ENCODE measurements around the gene MAD2L2.

The MAD2L2 gene

DNA sequence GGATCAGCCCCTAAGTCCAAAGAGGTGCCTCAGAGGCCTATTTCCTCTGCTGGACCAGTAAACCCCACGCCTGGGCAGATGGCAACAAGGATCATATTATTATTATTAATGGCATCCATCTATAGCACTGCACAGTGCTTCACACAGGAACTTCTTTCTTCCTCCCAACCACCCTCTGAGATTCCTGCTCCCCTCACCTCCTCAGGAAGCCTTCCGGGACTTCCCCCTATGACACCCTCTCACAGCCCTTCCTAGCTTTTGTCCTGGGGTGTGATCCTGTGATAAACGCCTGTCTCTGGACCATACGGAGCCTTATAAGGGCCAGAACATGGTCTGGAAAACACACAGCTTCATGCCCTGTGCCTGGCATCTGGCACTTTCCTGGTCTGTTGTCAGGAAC lies 29.9 kb downstream of the MAD2L2 start:
- no peak for DNase-seq

DNA sequence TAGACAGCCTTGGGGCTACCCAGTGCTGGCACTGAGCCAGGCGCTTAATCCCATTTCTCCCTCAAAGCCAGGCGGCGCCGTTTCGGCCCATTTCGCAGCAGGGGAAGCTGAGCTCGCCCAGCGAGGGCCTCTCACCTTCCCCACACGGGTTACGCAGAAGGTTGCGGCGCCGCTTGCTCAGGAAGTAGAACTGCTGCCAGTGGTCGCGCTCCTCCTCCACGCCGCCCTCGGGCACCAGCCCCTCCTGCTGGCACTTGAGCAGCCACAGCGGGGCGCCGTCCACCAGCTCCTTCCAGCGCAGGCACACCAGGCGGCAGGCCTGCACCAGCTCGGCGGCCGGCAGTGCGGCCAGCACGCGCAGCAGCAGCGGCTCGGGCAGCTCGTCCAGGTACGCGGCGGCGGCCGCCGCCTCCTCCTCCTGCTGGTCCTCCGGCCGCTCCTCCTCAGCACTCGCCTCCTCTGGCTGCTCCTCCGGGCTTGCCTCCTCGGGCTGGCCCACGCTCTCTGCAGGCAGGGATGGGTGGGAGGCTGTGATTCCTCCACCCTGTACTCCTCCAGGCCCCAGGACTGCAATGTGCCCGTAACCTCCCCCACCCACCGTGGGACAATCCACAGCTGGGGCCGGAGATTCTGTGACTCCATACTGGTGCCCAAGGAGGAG lies 30.5 kb downstream of the MAD2L2 start:
- peak; percentile 84 for DNase-seq

DNA sequence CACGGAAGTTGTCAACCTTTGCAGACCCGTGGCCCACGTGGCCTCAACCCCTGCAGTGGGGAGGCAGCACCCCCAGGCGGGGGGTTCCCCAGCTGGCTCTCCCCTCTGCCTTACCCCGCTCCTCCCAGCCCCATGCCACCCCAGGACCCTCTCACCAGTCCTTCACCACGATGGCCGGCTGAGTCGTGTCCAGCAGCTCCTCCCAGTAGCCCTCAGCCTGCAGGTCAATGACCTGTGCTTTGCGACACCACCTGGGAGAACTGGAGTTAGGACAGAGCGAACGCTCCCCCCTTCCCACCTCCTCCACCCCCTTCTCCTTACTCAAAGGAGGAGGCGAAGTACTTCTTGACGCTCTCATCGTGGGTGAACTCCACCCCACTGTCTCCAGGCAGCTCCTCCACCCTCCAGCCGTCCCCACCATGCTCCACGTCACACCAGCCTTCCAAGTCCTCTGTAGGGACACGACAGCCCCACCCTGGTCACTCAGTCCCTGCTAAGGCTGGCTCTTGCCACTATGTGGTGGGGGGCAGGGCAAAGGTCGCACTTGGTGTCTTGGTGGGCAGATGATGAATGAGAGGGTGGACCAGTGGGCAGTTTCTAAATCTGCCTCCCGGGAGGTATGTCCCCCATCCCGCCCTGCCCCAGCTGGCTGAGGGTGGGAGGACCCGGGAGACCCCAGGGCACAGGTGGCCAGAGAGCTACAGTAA lies 31.2 kb downstream of the MAD2L2 start:
- peak; percentile 6 for DNase-seq

DNA sequence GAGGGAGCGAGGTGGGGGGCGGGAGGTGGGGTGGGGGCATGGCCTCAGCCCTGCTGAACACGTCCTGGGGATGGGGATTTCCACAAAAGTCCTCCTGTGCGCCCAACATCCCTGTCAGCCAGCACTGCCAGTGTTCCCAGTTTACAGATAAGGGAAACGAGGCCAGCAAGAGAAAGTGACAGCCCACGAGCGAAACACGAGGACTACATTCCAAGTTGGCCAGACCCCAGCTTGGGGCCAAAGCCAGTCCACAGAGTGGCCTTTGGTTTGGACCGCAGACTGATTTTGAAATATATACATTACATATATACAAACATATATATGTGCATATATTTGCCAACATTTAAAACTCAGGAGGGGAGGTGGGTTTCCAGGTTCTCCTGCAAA lies 31.7 kb downstream of the MAD2L2 start:
- DNase-seq, result no peak

DNA sequence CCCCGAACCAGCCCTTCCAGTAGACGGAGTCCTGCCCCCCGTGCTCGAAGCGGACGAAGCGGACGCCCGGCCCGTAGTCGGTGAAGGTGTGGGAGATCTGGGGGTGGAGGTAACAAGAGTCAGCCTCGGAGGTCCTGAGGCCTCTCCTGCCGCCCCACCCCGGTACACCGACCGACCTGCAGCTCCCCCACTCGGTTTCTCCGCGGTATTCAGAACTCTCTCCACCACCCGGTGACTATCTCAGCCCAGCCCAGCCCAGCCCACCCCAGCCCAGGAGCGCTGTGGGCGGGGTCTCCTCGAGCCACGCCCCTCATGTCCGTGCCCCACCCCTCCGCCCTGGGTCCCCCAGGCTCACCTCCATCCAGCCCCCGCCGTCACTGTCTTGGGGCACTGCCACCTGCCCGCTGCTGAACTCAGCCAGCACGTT lies 32.2 kb downstream of the MAD2L2 start:
- DNase-seq, result peak; percentile 58

DNA sequence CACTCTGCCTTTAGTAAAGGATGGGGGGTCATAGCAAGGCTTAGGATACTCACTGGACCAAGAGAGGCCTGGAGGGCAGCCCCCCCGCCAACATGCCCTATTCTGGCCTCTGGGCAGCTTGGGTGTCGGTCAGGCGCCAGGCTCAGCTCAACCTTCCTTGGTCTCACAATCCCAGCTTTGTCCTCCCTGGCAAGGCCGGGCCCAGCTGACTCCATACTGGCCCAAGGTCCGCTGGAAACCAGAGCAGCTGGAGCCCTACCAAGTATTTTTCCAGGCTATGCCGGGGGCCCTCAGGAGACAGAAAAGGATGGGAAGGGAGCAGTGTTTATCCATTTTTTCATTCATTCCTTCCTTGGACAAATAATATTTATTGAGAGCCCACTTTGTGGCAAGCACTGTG lies 32.9 kb downstream of the MAD2L2 start:
- no peak for DNase-seq

DNA sequence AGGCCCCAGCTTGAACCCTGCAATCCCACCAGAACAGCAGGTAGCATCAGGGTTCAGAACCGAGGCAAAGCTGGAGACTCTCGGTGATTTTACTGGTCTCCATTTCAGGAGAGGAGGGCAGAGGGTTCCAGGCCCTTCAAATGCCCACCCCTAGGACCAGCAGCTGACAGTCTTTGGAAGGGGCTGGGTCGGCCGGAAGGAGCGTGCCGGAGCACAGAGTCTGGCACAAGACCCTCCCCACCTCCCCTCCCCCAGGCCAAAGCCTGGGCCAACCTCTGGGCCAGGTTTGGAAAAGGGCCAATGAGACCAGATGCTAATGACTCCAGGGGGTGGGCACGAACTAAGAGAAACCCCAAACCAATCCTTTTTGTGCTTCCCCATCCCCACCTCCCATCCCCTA lies 33.6 kb downstream of the MAD2L2 start:
- DNase-seq, result no peak

DNA sequence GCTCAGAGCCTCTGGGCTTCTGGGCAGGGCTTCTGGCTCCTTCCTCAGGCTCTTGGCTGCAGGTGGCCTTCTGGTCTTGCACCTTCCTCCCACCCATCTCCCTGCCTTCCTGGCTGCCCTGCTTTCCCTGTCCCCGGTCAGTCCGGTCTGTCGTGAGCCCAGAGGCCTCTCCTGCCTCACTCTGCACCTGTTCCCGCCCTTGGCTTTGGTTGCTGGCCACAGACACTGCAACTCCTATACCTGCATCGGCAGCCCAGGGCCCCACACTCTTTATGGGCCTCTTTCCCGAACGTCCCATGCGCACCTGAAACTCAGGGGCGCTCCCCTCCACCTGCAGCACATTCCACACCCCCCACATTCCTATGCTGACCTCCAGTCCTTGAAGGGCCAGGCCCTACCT lies 34.6 kb downstream of the MAD2L2 start:
- DNase-seq, result no peak

DNA sequence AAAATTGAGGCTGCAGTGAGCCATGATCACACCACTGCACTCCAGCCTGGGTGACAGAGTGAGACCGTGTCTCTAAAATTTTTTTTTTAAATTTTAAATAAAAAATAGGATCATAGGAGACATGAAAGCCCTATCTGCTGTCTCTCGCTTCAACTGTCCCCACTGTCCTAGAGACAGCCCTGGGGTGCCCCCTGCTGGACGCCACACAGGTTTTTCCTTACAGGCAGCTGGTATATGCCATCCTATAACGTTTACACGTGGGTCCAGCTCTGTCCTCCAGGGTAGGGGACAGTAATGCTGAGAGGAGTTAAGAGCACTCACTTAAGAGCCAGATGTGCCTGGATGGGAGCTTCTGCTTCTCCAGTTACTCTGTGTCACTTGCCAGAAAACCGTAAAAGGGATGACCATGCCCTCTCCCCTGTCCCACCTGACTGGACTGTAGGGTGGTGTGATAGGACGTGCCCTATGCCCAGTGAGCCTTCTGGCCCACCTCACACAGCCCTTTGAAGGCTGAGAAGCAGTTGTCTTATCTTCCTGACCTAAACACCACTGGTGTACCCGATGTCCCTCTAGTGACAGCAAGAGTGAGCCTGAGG lies 35.2 kb downstream of the MAD2L2 start:
- peak; percentile 89 for DNase-seq

DNA sequence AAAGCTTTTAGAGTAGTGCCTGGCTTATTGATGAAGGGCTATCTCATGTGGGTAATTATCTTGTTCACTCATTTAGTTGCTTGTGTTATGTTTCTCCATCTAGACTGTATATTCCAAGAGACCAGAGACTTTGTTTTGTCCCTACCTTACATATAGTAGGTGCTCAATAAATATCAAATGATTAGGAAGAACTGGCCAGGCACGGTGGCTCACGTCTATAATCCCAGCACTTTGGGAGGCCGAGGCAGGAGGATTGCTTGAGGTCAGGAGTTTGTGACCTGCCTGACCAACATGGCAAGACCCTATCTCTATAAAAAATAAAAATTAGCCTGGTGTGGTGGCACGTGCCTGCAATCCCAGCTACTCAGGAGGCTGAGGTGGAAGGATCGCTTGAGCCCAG lies 35.7 kb downstream of the MAD2L2 start:
- no peak for DNase-seq

DNA sequence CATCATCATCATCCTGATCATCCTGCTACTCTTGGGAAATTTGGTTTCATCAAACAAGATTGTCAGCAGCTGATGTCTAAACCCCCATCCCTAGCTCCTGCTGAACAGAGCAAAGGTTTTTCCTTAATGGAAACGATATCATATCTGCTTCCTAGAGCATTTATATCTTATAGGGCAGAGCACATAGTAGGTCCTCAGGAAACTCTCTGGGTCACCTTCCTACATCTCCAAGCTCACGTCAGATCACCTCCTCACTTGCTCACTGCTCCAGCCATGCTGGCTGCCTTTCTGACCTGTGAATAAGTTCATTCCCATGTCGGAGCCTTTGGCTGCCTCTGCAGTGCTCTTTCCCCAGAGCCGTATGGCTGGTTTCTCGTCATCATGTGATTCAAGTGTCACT lies 37.2 kb downstream of the MAD2L2 start:
- DNase-seq, result no peak

DNA sequence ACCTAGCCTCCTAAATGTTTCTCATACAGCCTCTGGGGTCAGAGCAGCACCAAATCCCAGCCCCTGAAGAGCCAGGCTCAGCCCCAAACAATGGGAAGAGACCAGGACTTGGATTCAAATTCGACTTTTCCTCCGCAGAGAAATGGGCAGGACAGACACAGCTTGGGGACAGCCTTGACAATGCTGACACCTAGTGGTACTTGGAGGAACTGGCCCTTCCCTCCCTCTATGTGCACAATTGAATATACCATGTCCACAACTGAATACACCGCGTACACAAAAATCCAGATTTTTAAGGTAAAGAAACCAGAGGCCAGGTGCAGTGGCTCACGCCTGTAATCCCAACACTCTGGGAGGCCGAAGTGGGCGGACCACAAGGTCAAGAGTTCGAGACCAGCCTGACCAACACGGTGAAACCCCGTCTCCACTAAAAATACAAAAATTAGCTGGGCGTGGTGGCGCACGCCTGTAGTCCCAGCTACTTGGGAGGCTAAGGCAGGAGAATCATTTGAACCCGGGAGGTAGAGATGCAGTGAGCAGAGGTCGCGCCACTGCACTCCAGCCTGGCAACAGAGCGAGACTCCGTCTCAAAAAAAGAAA lies 38.4 kb downstream of the MAD2L2 start:
- peak; percentile 76 for DNase-seq

DNA sequence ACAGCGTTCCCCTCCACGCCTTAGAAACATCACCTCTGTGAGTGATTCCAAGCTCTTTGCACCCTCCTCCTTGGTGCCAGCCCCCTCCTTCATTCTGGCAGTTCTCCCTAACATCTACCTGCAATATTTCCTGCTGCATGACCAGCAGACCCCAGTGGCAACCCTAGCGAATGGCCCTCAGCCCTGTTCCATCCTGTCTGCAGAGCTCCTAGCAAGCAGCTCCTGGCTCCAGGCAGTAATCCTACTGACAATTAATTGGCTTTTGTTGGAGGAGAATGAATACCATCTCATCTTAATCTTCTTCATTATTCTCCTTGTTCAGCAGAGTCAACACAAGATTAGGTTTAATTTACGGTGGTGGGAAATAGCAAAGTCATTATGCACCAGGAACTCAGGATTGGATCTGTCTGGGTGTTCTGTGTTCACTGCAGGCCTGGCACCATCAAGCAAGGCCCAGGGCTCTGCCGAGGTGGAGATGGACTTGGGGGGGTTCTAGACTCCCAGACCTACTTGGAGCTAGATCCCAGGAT lies 39.1 kb downstream of the MAD2L2 start:
- no peak for DNase-seq

DNA sequence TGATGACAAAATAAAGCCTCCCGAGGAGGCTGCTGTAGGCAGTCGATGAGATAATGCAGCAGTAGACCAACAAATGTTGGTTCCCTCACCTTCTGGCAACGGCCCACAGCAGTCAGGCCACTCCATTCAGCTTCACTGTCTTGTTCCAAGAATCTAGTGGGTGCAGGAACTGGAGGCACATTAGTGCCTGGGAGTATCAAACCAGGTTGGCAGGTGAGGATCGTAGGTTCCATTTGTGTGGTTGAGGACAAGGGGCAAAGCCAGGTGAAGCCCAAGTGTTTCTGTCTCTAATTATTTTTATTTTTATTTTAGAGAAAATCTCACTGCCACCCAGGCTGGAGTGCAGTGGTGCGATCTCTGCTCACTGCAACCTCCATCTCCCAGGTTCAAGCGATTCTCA lies 40.0 kb downstream of the MAD2L2 start:
- no peak for DNase-seq

DNA sequence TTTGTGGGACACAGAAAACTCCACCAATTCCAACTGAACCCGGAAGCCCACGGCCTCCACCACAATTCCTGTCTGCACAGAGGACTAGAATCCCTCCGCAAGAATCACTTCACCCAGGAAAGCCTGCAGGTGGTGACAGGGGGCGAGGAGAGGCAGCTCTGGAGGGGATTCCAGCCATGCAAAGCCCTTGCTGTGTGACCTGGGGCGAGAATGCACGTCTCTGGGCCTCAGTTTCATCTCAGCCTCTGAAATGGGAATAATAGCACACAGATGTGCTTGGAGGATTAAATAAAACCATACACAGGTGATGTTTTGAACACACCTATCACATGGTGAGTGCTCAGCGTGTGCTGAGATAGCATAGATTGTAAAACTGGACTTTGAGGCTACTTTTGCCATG lies 40.8 kb downstream of the MAD2L2 start:
- no peak for DNase-seq

DNA sequence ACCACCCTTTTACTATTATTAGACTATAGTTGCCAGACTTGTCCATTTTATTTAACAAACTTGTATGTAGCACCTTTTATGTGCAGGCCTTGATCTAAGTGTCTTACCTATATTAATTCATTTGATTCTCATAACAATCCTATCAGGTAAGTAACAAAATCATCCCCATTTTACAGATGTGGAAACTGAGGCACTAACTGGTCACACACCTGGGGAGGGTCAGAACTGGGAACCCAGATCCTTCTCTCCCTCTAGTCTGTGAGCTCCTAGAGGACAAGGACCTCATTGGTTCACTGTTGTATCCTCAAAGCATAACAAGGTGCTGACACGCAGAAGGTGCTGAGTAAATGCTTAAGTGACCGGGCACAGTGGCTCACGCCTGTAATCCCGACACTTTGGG lies 41.6 kb downstream of the MAD2L2 start:
- DNase-seq, result no peak

DNA sequence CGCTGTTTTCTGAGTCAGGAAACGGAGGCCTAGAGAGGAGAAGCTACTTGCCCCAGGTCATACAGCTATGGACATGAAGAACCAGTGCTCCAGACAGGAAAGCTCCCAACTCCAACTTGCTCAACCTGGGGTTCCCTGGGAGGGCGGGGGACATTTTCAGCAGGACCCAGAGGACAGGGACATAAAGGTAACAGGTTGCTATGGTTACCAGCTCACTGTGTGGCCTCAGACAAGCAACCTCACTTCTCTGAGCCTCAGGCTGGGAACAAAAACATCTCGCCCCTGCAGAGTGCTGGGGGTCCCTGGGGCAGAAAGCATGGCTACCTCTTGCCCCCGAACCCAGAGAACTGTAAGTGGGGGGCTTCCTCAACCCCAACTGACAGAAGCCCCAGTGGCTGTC lies 42.8 kb downstream of the MAD2L2 start:
- no peak for DNase-seq

DNA sequence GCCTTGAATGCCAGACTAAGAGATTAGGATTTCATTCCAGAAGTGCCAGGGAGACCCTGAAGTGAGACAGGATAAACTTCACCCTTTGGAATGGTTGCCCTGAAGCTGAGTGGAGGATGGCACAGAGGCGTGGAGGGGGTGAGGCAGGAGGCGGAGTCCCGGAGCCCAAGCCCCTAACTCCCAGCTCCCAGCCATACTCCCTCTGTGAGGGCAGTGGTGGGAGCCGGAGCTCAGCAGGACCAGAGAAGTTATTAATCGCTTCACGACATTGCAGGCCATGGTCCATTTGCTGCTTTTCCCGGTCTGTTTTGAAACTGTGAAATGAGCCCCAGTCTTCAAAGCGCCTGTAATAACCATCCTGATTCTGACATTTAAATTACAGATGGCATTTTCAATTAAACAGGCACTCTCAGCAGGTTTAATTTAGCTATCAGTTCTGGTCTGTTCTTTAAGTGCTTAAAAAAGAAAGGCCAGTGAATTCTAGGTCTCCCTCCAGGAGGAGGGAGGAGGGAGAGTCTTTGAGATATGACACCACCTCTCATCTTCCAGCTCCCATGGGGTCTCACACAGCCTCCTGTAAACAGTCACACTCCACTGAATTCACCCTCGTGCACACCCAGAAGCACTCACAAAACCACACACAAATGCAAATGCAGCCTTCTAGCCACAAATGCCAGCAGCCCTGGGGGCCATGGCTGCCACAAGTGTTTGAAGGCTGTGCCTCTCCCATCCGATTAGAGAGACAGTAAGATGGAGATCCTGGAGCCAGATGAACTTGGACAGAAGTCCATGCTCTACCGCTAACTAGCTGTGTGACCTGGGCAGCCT lies 46.4 kb downstream of the MAD2L2 start:
- DNase-seq, result no peak

DNA sequence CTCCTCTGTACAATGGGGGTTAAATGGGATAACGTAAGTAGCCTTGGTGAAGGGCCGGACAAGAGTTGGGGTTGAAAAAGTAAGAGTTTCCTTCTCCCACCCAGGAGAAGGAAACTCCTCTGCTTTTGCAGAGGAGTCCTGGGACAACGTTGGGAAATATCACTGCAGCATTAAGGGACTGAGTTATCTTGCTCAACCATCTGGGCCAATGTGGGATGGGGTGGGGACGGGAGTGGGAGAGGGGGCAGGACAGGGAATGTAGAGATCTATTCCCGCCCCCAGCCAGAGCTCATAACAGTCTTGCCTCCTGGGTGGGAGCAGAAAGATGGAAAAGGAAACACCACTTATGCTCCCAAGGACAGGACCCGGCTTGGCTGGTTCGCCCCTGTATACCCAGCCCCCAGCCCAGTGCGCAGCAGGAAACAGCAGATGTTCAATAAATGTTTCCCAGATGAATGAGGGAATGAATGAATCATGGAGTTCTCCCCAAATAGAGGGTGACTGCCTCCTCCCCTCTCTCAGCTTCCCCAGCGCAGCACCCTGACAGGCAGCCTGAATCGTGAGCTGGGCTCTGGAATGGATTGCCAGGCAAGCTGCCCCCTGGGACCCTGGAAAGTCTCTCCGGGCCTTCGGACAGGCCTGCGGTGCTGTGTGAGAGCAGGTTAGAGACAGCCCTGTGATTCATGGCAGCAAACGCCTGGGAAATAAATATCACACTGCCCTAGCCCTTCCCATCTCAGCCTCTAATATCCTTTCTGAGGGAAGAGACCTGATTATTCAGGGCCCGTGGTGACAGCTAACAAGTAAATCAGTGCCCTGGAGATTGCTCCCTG lies 51.5 kb downstream of the MAD2L2 start:
- no peak for DNase-seq

DNA sequence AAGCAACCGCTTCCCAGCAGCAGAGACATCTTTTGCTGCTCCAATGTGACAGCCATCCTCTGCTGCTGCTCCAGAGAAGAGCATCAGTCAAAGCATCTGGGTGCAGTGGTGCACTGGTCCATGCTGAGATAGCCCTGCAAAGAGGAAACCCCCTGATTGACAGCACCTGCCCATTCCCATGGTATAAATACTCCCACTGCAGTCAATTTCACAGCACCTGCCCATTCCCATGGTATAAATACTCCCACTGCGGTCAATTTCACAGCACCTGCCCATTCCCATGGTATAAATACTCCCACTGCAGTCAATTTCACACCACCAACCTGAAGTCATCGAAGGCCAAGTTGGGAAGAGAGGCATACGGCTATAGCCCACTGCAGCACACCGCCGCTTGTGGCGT lies 52.2 kb downstream of the MAD2L2 start:
- no peak for DNase-seq

DNA sequence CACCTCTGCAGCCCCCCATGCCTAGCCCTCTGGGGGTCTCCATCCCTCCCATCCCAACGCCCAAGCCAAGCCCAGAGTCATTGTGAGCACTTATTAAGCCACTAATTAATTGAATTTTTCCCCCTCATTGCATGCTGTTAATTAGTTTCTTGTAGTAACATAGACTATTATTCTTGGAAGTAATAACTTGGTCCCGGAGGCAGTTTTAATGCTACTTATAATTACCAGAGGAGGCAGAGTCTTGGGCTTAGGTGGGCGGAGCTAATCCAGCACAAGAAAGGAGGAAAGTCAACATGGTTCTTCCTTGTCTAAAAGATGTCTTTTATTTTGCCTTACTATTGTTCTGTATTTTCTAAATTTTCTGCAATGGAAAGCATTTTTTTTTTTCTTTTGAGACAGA lies 54.4 kb downstream of the MAD2L2 start:
- DNase-seq, result no peak

All from CD4-positive, alpha-beta T cell treated with Interleukin-6 for 4 hours (primary cell).